ENCODE data around the gene CAPN2.
A peak's percentile ranks its signal among the peaks of the same experiment; 100 is the strongest.

Gene CAPN2

GRCh38 chr1:223724376-223724775 is 12.0 kb downstream of the CAPN2 start:
- Histone ChIP-seq H3K27me3 (ENCODE audit: control insufficient read depth, insufficient read depth, low read length) (no peaks in the 10 kb centered on the region), H3K79me2 (peaks cover 4% of the 10 kb centered on the region), H2AFZ (no peak overlapping the region), H3K4me3 (ENCODE audit: low read depth, low read length) (no peak overlapping the region), H3K9me3 (ENCODE audit: control insufficient read depth, low read length) (no peaks in the 10 kb centered on the region), H3K9ac (no peak overlapping the region), H3K36me3 (ENCODE audit: control insufficient read depth, insufficient read depth, low read length) (no peaks in the 10 kb centered on the region), H3K27ac (no peak overlapping the region), H3K4me2 (ENCODE audit: low read length) (no peak overlapping the region), H3K4me1 (peaks cover 6% of the 10 kb centered on the region)
- no peak for TF ChIP-seq CTCF (IDR thresholded peaks at IDR 0.05)

- Histone ChIP-seq H3K4me2 (ENCODE audit: low read length) (no peak overlapping the region), H3K79me2 (peaks cover 4% of the 10 kb centered on the region), H3K9me3 (ENCODE audit: control insufficient read depth, low read length) (no peaks in the 10 kb centered on the region), H3K4me3 (ENCODE audit: low read depth, low read length) (no peak overlapping the region), H3K27ac (peak overlapping the region; percentile 4), H3K36me3 (ENCODE audit: control insufficient read depth, insufficient read depth, low read length) (no peaks in the 10 kb centered on the region), H3K27me3 (ENCODE audit: control insufficient read depth, insufficient read depth, low read length) (no peaks in the 10 kb centered on the region), H3K9ac (no peak overlapping the region), H2AFZ (no peak overlapping the region), H3K4me1 (peaks cover 4% of the 10 kb centered on the region)
- TF ChIP-seq CTCF (IDR thresholded peaks at IDR 0.05), result no peak
Measured at GRCh38 chr1:223725578-223725977, 13.2 kb downstream of the CAPN2 start.

GRCh38 chr1:223726380-223727001 is 14.2 kb downstream of the CAPN2 start:
- no peaks in the 10 kb centered on the region for H3K27me3 ChIP-seq (ENCODE audit: control insufficient read depth, insufficient read depth, low read length)
- no peaks in the 10 kb centered on the region for H3K9me3 ChIP-seq (ENCODE audit: control insufficient read depth, low read length)
- H3K27ac ChIP-seq, result peak overlapping the region; percentile 49
- no peak overlapping the region for H3K4me2 ChIP-seq (ENCODE audit: low read length)
- no peak overlapping the region for H3K4me3 ChIP-seq (ENCODE audit: low read depth, low read length)
- no peak overlapping the region for H2AFZ ChIP-seq
- no peaks in the 10 kb centered on the region for H3K36me3 ChIP-seq (ENCODE audit: control insufficient read depth, insufficient read depth, low read length)
- no peak overlapping the region for H3K9ac ChIP-seq
- H3K4me1 ChIP-seq, result peaks cover 10% of the 10 kb centered on the region
- no peak for TF ChIP-seq CTCF (IDR thresholded peaks at IDR 0.05)
- H3K79me2 ChIP-seq, result peaks cover 4% of the 10 kb centered on the region

GRCh38 chr1:223727541-223727940 is 15.2 kb downstream of the CAPN2 start:
- H3K9me3 ChIP-seq (ENCODE audit: control insufficient read depth, low read length), result no peaks in the 10 kb centered on the region
- no peak overlapping the region for H3K27ac ChIP-seq
- peaks cover 15% of the 10 kb centered on the region for H3K4me1 ChIP-seq
- H3K36me3 ChIP-seq (ENCODE audit: control insufficient read depth, insufficient read depth, low read length), result no peaks in the 10 kb centered on the region
- no peak overlapping the region for H3K9ac ChIP-seq
- peaks cover 4% of the 10 kb centered on the region for H3K79me2 ChIP-seq
- no peaks in the 10 kb centered on the region for H3K27me3 ChIP-seq (ENCODE audit: control insufficient read depth, insufficient read depth, low read length)
- H3K4me2 ChIP-seq (ENCODE audit: low read length), result no peak overlapping the region
- no peak for TF ChIP-seq CTCF (IDR thresholded peaks at IDR 0.05)
- no peak overlapping the region for H3K4me3 ChIP-seq (ENCODE audit: low read depth, low read length)
- no peak overlapping the region for H2AFZ ChIP-seq

- peaks cover 29% of the 10 kb centered on the region for H3K4me1 ChIP-seq
- H3K36me3 ChIP-seq (ENCODE audit: control insufficient read depth, insufficient read depth, low read length), result no peaks in the 10 kb centered on the region
- no peak overlapping the region for H2AFZ ChIP-seq
- peak overlapping the region; percentile 62 for H3K4me2 ChIP-seq (ENCODE audit: low read length)
- no peaks in the 10 kb centered on the region for H3K9me3 ChIP-seq (ENCODE audit: control insufficient read depth, low read length)
- H3K27ac ChIP-seq, result no peak overlapping the region
- H3K4me3 ChIP-seq (ENCODE audit: low read depth, low read length), result peak overlapping the region; percentile 37
- H3K79me2 ChIP-seq, result peaks cover 9% of the 10 kb centered on the region
- H3K9ac ChIP-seq, result no peak overlapping the region
- no peak for TF ChIP-seq CTCF (IDR thresholded peaks at IDR 0.05)
- no peaks in the 10 kb centered on the region for H3K27me3 ChIP-seq (ENCODE audit: control insufficient read depth, insufficient read depth, low read length)
Measured at GRCh38 chr1:223729906-223730305, 17.6 kb downstream of the CAPN2 start.

All from parathyroid adenoma (tissue), 2 donors.